Glomerular visceral epithelial cell (primary cell): ENCODE measurements around the gene PRRC1.
A peak's percentile ranks its signal among the peaks of the same experiment; 100 is the strongest.
"Not testable (repeated sequence)": the region's sequence is repeated elsewhere in the genome, so short reads cannot be mapped to it uniquely, and the experiment has no call there.

Experiments used
- DNase-seq: peaks from one replicate; pipeline ENCODE4 v3.0.0-alpha.2; 2016; ENCODE audit errors: extremely low spot score

Gene PRRC1

GRCh38 chr5:127517480-127518318 lies at the start of gene PRRC1:
Gene PRRC1 (plus strand): TSS chr5:127517640. CDS start chr5:127523480, 5,840 bp downstream.
- DNase-seq, result peak; percentile 89

- no peak for DNase-seq
These were observed 46.2 kb upstream of the PRRC1 start for GRCh38 chr5:127471211-127471610.

DNA sequence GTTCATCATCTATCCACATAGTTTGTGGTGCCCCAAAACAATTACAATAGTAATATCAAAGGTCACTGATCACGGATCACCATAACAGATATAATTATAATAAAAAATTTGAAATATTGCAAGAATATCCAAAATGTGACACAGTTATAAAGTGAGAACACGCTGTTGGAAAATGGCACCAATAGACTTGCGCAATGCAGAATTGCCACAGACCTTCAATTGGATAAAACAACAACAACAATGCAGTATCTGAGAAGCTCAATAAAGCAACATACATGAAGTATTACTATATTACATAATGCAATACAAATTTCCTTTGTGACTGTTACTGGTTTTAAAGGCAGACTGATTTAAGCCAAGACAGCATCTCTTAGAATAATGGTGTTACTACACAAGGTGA lies 44.7 kb upstream of the PRRC1 start:
- no peak for DNase-seq

GRCh38 chr5:127486471-127486870 lies 31.0 kb upstream of the PRRC1 start:
- DNase-seq, result no peak

DNA sequence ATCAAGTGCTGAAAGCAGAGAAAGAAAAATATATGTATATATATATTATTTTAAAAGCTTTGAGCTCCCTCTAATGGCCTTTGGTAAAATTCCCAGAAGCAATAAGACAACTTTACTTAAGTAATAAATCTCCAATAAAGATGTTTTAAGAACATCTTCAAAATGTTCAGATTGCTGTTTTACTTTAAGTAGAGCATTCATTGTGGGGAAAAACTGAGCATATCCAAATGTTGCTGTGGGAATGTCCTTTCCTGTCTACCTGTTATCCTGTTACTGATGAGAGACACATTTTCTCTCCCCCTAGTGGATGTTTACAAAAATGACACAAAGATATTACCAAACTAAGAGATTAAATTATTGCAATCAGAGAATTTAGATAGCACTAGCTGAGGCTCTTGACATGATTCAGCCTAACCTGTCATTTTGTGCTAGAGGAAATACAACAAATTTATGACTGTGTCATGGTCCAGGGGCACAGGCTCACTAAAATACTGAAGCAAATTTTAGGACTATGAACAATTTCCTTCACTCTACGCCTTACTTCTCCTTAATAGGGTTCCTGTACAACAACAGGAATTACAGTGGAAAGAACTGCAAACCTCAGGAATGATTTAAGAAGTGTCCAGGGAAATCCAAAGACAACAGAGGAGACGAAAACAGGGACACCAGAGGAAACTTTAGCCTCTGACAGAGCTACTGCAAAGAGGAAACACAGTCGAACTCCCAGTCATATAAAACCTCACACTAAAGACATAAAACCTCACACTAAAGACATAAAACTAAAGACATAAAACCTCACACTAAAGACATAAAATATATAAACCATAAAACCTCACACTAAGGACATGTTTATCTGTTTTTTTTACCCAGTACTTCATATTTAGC lies 24.3 kb upstream of the PRRC1 start:
- DNase-seq, result peak; percentile 51

DNA sequence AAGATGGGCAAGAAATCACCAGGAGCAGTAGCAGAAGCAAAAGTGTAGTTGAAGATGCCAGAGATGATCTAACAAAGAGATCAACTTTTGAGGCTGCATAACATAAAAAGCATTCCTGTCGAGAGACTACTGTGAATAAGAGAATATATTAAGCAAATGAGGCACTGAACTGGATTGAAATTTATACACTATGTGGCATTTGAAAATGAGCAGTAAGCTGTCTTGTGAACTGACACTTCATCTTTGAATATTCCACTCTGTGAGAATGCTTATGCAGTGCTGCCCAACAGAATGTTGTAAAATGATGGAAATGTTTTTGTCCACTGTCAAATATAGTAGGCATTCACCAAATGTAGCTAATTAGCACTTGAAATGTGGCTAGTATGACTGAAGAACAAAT lies 18.9 kb upstream of the PRRC1 start:
- DNase-seq, result no peak

DNA sequence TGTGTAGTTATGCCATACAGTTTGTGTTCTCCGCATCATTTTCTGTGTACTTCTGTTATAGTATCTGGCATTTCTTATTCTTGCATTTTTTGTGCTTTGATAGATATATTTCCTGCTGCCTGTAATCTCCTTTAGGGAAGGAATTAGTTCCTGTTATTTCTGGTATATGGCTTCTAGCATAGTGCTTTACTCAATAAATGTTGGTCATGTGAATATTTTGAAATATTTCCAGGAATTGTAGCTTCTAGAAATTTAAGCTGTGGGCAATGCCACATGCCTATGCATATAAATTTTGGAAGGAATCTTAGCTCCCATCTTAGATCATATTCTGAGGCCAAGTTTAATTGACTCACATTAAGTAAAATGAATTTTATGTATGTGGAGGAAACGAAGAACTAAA lies 11.5 kb upstream of the PRRC1 start:
- no peak for DNase-seq

GRCh38 chr5:127506616-127507015 lies 10.8 kb upstream of the PRRC1 start:
- no peak for DNase-seq

GRCh38 chr5:127508644-127509373 lies 8.6 kb upstream of the PRRC1 start:
- no peak for DNase-seq

DNA sequence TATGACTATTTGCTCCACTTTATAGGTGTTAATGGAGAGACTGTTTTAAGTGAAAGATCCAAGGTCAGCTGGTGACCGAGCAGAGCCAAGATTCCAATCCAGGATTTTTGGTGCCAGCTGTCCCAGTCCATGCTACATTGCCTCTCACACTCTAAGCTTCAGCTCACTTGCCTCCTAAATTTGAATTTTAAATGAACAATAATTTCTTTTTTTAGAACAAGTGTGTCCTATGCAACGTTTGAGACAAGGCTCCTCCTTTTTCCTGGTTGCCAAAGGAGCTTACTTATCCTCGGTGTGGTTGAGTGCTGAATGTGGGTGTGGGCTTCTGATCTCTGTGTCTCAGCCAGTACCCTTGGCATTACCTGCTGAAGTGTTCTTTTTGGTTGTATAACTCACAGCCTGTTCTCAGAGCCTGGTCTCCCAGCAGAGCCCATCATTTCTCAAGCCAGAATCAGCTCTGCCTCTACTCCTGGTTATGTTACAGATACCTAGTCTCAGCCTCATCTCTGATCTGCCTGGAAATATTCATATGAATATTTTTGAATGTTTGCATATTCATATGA lies 4.0 kb upstream of the PRRC1 start:
- no peak for DNase-seq

- no peak for DNase-seq
These were observed 2.6 kb upstream of the PRRC1 start for GRCh38 chr5:127514816-127515215.

GRCh38 chr5:127515693-127516440 lies 1.6 kb upstream of the PRRC1 start:
- DNase-seq, result no peak

DNA sequence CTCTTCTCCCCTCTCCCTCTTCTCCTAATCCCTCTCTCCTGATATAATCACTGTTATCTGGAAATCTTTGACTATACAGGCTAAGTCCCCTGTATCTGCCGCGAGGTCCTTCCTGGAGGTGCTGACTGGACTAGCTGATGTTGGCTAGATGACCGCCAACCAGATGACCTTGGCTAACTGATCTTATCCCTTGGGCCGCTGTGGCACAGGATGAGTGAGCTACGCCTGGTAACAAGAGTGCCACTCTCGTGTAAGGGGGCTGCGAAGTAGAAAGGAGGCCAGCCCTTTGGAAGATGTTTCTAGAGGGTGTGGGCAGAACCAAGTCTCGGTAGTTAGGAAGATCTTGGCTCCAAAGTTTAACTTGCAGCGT lies 345 bp upstream of the PRRC1 start:
- DNase-seq, result no peak

GRCh38 chr5:127518319-127518621 lies 830 bp downstream of the PRRC1 start:
- no peak for DNase-seq

- no peak for DNase-seq
These were observed 2.1 kb downstream of the PRRC1 start for GRCh38 chr5:127519527-127519926.

GRCh38 chr5:127521138-127521770 lies 3.8 kb downstream of the PRRC1 start:
- DNase-seq, result no peak

GRCh38 chr5:127525181-127525580 lies 7.7 kb downstream of the PRRC1 start:
- DNase-seq, result no peak

DNA sequence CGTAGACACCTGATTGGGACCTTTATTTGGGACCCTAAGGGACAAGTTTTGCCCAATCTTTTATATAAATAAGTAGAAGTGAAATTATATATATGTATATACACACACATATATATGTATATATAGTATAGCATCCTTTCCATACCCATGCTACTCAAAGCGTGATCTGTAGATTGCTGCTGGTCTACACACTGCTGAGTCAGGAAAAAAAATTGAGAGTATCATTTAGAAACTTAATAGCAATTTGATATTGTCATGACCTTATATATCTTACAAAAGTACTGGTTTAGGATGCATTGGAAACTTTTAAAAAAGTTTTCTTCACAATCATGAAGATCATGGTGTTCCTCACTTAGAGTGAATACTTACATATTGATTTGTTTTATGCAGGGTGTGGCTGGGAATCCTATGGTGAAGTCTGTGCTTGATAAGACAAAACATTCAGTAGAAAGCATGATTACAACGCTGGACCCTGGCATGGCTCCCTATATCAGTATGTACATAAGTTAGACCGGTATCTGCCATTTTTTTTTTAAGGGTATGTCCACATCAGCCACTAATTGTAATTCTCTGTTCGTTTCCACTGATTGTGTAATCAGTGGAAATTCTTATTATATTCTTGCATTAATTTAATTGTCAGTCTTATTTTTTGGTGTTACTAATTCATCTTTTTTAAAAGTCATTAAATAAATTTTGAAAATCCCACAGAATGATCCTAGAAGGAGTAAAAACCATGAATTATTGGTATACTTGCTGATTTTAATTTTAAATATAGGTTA lies 12.7 kb downstream of the PRRC1 start:
- no peak for DNase-seq

DNA sequence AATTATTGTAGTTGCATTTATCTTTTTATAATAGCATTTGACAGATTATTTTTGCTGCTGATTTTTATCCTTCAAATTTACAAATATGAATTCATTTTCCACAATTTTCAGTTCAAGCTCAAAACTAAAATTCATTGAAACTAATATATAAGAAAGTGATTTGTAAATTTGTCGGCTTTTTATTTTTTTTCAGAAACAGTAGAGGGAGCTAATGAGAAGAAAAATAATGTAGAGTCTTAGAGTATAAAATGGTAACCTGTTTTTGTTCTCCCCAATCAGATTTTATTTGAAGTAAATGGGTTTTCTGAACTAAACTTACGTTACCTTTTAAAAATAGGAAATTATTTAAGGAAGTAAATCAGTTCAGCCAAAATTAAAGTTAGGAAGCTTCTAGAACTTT lies 19.2 kb downstream of the PRRC1 start:
- no peak for DNase-seq

- DNase-seq, result not testable (repeated sequence)
These were observed 23.1 kb downstream of the PRRC1 start for GRCh38 chr5:127540553-127540952.
